OCI-LY7 (cell line): ENCODE results near the gene VCP.

Experiments
- EZH2phosphoT487 ChIP-seq: fragments of 200-600 bp; sonication (generic); IDR thresholded peaks from 2 replicates; pipeline ENCODE4 v1.6.1; 2018; ENCODE audit warnings: low read depth, borderline replicate concordance, mild to moderate bottlenecking, mixed run types, antibody characterized with exemption, low read length, moderate library complexity, mixed read lengths
- TF ChIP-seq, protein P1 (sequence below): fragments of 200-600 bp; sonication (generic); conservative IDR thresholded peaks from 2 replicates; pipeline ENCODE4 v1.5.1; 2014; ENCODE audit warnings: mild to moderate bottlenecking, antibody characterized with exemption, low read length, moderate library complexity, mixed read lengths

DNA sequence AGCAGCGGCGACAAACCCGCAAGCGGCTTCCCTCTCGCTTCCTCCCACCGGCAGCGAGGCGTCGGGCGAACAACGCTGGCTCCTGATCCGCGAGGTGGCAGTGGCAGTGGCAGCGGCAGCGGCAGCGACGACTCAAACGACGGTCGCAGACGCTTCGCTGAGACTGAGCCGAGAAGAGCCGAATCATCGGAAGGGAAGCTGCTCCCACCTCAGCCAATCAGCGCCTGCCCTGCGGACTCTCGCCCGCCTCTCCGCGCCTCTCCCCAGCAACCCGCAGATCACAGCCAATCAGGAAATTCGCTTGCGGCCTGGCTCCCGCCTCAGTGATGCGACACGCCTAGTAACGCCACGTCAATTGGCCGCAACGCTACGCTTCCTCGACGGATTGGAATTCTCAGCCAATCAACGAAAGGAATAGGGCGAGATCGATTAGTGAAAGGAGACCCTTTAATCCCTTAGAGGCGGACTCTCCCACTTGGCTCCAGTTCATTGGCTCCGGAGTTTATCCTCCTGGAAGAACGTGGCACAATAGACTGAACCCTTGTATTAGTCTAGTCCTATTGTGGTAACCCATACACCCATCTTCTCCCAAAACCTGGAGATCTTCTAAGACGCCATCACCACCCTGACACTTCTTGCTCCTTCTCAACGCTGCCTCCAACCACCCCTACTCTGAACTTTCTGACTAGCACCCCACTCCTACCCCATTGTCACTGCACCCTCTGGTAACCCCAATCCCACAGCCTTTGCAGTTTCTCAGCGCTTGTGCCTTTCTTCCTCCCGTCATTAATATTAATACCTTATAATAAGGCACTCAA lies at the start of gene VCP:
- TF ChIP-seq, protein P1, sequence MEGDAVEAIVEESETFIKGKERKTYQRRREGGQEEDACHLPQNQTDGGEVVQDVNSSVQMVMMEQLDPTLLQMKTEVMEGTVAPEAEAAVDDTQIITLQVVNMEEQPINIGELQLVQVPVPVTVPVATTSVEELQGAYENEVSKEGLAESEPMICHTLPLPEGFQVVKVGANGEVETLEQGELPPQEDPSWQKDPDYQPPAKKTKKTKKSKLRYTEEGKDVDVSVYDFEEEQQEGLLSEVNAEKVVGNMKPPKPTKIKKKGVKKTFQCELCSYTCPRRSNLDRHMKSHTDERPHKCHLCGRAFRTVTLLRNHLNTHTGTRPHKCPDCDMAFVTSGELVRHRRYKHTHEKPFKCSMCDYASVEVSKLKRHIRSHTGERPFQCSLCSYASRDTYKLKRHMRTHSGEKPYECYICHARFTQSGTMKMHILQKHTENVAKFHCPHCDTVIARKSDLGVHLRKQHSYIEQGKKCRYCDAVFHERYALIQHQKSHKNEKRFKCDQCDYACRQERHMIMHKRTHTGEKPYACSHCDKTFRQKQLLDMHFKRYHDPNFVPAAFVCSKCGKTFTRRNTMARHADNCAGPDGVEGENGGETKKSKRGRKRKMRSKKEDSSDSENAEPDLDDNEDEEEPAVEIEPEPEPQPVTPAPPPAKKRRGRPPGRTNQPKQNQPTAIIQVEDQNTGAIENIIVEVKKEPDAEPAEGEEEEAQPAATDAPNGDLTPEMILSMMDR, result no peak
- TF ChIP-seq EZH2phosphoT487, result no peak
